GM04504 (cell line): ENCODE results near the gene NT5C.

Experiments used
- DNase-seq: peaks from one replicate; pipeline ENCODE4 v3.0.0-alpha.2; 2012; ENCODE audit warnings: low read depth

The NT5C gene

DNA sequence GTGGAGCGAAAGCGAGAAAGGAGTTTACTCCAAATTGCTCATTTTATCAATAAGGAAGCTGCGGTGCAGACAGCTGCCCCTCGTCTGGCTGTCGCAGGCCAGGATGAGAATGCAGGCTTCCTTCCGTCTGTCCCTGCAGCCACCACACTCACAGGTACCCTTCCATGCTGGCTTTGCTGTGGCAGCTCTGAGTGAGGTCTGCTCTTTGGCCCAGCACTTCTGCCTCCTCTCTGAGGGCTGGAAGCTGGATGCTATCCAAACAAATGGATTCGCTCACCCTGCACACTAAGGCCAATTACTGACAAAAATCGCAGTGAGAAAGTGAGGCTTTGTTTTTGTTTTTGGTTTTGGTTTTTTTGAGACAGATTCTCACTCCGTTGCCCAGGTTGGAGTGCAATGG, 14.8 kb downstream of the NT5C start:
- DNase-seq, result no peak

GRCh38 chr17:75115555-75115954, 16.0 kb downstream of the NT5C start:
- DNase-seq, result no peak

DNA sequence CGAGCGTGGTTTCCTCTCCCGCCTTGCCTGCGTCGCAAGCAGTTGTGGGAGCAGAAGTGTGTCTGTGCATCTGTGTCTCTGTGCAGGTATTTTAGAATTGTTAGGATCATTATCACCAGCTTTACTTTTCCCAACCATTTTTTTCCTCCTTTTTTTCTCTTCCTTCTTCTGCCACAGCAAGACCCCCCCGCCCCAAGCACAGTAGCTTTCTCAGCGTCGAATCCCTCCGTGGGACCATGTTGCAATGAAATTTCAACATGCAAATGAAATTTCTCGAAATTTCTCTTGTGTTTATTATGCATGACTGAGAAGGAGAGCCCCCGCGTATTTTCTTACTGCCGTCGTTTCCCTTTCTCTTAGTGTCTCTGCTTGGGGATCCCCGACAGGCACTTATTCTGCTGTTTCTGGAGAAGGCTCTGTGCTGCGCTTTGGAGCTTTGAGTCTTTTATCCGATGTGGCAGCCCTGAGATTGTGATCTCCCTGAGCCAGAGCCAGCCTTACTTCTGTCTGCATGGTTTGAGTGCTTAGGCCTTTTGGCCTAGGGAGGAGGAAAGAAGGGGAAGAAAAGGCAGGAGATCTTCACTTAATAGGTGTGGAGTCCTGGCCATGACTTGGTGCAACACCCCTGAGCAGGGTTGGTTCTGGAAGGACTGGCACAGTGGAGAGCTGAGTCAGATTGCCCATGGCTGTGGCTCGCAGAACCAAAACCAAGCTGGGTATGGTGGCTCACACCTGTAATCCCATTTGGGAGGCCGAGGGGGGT, 16.8 kb downstream of the NT5C start:
- no peak for DNase-seq

DNA sequence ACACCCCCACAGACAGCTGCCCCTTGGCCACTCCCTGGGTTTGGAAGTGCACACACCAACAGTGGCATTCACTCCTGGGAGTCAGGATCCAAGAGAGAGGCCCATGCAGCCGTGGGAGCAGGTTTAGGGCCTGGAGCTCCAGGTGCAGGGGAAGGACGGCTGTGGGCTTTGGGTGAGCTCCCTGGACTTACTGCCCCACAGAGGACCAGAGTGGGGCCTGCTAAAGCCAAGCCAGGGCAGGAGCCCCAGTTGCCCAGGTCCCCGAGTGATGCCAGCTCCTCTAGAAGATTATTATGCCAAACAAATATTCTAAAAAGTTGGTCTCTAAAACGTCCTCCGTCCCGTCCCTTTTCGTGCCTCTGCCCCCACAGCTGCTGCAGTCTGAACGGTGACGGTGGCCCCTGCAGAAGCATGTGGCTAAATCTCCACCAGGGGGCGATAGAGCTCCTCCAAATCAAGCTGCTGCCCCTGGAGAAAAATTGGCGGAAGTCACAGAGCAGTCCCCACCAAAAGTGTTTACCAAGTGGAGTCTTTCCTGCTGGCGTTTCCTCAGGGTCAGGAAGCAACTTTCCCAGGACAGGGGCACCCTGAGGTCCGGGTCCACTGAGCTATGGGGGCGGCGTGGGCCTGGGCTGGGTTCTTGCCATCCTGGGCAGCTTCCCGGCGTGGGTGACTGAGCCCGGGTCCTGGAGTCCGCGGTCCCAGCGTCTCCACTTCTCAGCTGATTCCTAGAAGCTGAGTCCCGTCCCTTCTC, 17.6 kb downstream of the NT5C start:
- DNase-seq, result peak; percentile 78

GRCh38 chr17:75111777-75112335, 19.7 kb downstream of the NT5C start:
- no peak for DNase-seq

DNA sequence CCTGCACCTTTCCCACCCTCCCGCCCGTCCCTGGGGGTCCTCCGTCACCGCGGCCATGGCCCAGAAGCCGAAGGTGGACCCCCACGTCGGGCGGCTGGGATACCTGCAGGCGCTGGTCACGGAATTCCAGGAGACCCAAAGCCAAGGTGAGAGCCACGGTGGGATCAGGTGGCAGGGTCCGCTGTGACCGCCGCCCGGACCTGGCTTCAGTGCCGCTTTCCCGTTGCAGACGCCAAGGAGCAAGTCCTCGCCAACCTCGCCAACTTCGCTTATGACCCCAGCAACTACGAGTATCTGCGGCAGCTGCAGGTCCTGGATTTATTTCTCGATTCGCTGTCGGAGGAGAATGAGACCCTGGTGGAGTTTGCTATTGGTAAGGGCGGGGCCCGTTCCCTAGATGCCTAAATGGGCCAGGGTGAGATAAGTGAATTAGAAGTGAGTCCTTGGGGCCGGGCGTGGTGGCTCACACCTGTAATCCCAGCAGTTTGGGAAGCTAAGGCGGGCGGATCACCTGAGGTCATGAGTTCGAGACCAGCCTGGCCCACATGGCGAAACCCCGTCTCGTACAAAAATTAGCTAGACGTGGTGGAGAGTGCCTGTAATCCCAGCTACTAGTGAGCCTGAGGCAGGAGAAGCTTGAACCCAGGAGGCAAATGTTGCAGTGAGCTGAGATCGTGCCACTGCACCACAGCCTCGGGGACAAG, 21.2 kb downstream of the NT5C start:
- DNase-seq, result no peak

DNA sequence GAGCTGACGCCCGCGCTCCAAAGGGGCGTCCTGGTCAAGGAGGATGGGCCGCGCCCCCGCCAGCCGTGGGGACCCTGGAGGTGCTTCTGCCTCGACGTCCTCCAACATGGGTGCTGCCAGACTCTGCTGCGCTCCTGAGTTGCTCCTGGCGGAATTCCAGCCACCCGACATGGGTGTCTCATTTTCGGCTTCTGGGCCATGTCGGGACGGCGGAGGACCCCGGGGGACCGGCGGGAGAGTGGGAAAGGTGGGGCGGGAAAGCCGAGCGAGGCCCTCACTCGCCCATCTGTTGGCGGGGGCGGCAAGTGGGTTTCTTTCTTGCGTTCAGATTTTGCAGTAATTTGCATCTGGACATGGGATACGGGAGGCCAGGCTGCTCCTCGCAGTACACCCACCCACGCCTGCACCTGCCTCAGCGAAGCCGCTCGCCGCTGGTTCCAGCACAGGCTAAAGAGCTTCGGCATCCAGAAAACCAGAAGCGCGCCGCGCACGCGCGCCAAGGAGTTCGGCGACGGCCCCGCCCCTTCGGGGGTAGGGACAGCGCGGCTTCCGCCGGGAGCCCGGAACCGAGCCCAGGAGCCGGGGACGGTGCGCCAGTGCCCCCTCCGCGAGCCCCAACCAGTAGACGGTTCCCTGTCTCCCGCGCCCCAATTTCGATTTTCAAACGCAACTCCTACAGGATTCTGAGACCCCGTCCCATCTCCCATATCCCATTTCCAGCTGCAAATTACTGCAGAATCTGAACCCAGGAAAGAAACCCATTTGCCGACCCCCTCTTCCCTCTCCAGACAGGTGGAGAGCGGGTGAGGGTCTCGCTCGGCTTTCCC, 21.9 kb downstream of the NT5C start, which contains the start of gene ARMC7:
TSS of gene ARMC7 (plus strand) at position 563 of the 827 bp plus-strand sequence. CDS start 320 bp downstream, outside the sequence.
- peak; percentile 62 for DNase-seq

DNA sequence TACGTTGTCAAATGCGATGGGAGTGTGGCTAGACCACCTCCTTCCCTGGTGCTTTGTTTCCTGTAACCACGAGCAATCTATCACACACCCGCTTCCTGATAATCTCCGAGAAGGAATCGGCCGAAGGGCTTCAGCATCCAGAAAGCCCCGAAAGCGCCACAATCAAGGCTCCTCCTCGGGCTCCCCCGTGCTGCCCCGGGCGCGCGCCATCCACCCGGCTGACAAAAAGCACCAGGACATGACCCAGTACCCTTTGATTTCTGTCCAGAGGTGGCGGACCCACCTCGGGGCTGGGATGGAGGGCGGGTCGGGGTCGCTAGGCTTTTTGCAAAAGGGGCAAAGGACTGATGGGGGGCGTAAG, 22.5 kb downstream of the NT5C start:
- no peak for DNase-seq

DNA sequence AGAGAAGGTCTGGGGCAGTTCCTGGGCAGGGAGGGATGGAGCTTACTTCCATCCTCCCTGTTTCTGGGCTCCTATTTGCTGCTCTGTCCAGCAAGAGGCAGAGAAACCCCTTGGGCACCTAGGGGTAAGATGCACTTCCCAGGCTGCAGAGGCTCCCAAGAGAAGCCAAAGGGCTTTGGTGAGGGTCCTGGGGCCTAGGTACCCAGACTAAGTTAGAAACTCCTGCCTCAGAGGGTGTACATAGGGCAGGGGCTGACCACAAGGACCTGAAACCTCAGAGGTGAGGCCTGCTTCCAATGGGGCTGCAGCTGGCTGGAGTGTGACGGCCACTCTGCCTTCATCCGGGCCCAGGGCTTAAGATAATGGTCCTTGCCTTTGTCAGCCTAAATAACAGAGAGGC, 23.3 kb downstream of the NT5C start:
- DNase-seq, result no peak

DNA sequence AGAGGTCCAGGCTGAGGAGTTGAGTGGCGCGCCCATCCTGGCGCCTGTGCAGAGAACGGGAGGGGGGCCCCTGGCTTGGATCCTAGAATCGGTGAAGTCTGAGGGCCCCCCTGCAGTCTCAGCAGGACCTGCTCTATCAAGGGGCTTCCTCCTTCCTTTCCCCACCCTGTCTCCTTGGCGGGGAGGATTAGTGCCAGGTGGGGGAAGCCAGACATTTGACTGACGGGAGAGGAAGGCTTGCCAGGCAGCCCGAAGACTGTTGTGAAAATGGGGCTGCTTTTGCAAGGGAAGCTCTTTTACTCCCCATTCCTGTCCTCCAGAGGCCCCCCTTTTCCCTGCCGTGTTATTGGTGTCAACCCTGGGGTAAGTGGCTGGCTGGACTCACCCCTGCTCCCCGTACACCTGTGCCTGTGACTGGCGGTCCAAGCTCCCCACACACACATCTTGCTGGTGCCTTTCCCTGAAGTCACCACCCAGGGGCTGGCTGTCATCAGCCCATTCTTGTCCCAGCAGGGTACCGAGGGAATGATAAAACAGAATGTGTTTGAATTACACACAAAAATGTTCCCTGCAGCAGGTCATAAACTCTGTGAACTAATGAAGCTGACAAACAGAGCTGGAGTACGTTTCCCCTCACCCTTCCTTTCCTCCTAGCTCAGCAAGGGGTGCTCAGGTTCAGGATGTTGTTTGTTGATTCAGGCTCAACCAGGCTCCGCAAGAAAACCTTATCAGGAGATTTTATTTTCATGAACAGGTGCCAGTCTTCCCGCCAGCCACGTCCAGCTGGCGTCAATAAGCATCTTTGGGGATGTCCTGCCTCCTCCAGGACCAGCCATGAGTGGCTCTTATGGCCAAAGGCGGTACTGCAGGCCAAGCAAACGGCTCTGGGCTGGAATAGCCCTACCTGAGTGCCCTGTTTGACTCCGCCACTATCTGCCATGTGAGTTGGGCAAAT, 26.1 kb downstream of the NT5C start:
- DNase-seq, result no peak

DNA sequence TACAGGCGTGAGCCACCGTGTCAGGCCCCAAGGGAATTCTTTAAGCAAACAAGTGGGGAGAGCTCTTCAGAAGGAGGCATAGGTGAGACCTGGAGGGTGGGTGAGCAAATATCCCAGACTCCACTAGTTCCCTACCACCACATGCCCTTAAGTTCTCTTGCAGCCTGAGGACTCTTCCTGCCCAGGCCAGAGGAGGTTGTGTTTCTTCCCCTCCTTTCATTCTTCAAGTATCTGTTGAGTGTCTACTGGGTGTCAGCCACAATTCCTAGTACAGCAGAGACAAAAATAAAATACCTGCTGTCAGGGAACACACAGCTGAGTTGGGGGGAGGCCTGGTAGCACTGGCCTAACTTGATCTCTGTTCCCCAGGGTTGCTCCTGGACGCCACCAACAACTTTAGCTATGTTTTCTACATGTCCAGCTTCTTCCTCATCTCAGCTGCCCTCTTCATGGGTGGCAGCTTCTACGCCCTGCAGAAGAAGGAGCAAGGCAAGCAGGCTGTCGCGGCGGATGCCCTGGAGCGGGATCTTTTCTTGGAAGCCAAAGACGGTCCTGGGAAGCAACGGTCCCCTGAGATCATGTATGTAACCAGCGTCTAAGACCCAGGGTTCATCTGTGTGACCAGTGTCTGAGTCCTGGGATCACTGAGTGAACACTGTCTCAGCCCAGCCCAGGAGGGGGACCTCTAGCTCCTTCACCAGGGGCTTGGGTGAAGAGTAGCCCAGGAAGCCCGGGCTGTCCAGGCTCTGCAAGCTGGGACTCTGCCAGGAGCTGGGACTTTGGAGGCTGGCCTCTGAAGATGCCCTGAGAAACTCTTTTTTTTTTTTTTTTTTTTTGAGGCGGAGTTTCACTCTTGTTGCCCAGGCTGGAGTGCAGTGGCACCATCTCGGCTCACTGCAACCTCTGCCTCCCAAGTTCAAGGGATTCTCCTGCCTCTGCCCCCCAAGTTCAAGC, 27.7 kb downstream of the NT5C start:
- no peak for DNase-seq

DNA sequence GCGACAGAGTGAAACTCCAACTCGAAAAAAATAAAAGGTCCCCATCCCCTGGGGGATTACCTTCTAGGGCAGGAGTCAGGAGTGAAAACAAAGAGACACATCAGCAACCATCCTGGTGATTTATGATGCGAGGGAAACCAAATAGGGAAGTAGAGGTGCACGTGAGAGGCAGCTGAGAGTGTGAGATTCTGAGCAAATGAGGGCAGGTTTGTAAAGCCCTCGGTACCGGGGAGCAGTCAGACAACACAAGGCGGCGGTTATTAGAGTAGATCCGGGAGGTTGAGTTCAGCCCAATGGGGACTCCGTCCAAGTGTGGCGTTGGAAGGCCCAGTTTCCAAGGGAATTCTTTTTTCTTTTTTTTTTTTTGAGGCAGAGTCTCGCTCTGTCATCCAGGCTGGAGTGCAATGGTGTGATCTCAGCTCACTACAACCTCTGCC, 29.1 kb downstream of the NT5C start:
- DNase-seq, result no peak

GRCh38 chr17:75099881-75100595, 31.5 kb downstream of the NT5C start:
- DNase-seq, result no peak

DNA sequence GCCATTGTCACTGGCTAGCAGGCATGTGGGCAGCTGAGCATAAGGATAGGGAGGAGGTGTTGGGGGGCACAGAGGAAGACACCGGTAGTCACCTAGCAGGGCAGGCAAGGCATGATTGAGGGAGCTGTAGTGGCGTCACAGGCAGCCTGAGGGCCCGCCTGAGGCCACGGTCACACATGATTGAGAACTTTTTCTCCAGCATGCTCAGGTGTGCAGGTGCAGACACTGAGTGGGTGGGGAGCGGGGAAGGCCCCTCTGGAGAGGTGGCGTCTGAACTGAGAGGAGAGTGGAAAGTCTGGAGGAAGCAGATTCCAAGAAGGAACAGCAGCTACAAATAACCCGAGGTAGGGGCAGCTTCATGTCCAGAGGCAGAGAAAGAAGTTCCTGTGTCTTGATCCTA, 32.7 kb downstream of the NT5C start:
- DNase-seq, result no peak

DNA sequence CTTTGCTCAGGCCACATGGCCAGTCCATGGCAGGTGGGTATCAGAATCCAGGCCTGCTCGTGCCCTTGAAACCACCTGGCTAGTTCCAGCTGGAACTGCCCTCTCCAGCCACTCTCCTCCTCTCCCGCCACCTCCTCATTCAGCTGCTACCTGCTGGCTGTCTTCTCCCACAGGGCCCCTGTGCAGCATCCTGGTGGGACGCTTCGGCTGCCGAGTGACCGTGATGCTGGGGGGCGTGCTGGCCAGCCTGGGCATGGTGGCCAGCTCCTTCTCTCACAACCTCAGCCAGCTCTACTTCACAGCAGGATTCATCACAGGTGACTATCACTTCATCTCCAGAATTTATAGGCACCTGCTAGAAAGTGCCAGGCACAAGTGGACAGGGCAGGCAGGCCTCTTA, 33.7 kb downstream of the NT5C start:
- no peak for DNase-seq

- peak; percentile 39 for DNase-seq
These were observed 35.4 kb downstream of the NT5C start for GRCh38 chr17:75096082-75096625.

- DNase-seq, result no peak
These were observed 36.6 kb downstream of the NT5C start for GRCh38 chr17:75094871-75095399.

DNA sequence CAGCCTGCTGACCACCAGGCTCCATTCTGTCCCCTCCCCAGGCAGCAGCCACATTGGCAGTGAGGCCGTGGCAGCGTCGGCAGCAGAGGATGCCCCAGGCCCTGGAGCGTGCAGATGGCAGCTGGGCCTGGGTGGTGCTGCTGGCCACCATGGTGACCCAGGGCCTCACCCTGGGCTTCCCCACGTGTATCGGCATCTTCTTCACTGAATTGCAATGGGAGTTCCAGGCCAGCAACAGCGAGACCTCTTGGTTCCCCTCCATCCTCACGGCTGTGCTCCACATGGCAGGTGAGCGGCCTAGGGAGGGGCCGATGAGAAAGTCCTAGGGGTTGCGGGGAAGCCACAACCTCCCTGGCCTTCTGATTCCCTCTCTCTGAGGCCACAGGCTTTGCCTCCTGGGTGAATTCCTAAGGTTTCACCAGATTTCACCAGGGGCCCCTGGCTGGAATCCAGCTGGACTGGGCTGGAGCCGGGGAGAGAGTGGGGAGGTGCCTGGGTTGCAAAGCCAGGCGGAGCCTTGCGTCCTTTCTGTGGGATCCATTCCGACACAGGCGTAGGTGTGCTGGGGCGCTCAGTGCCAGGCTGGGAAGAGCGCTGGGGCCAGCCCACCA, 37.9 kb downstream of the NT5C start:
- DNase-seq, result no peak
